ENCODE results near the gene CTBP1.
A peak's percentile ranks its signal among the peaks of the same experiment; 100 is the strongest.

The CTBP1 gene

GRCh38 chr4:1250921-1251772 is 2.2 kb upstream of the CTBP1 start:
- Histone ChIP-seq H3K27ac (ENCODE audit: insufficient read depth, low read length, poor library complexity, severe bottlenecking) (peak overlapping the region; percentile 94), H3K36me3 (ENCODE audit: control insufficient read depth, insufficient read depth, low read length) (no peaks in the 10 kb centered on the region), H3K4me3 (ENCODE audit: insufficient read depth, low read depth, low read length, poor library complexity, severe bottlenecking) (no peak overlapping the region), H3K27me3 (replicated peaks; ENCODE audit: control insufficient read depth, insufficient read depth, low read length, poor library complexity, severe bottlenecking) (no peaks in the 10 kb centered on the region), H3K4me1 (ENCODE audit: control insufficient read depth, insufficient read depth, low read length, poor library complexity, severe bottlenecking) (peaks cover 52% of the 10 kb centered on the region), H3K9me3 (ENCODE audit: control insufficient read depth, low read length) (no peaks in the 10 kb centered on the region)
- DNase-seq = no peak

- peak overlapping the region; percentile 94 for H3K27ac ChIP-seq (ENCODE audit: insufficient read depth, low read length, poor library complexity, severe bottlenecking)
- DNase-seq = no peak
- peaks cover 59% of the 10 kb centered on the region for H3K4me1 ChIP-seq (ENCODE audit: control insufficient read depth, insufficient read depth, low read length, poor library complexity, severe bottlenecking)
Measured at GRCh38 chr4:1250527-1250812, 1.5 kb upstream of the CTBP1 start.

GRCh38 chr4:1249731-1250526 is 999 bp upstream of the CTBP1 start:
- H3K4me1 ChIP-seq (ENCODE audit: control insufficient read depth, insufficient read depth, low read length, poor library complexity, severe bottlenecking) = peaks cover 65% of the 10 kb centered on the region
- peak overlapping the region; percentile 94 for H3K27ac ChIP-seq (ENCODE audit: insufficient read depth, low read length, poor library complexity, severe bottlenecking)
- H3K9me3 ChIP-seq (ENCODE audit: control insufficient read depth, low read length) = no peaks in the 10 kb centered on the region
- H3K36me3 ChIP-seq (ENCODE audit: control insufficient read depth, insufficient read depth, low read length) = no peaks in the 10 kb centered on the region
- peak; percentile 40 to 54 (median 49) for DNase-seq
- H3K4me3 ChIP-seq (ENCODE audit: insufficient read depth, low read depth, low read length, poor library complexity, severe bottlenecking) = peak overlapping the region; percentile 82
- H3K27me3 ChIP-seq (replicated peaks; ENCODE audit: control insufficient read depth, insufficient read depth, low read length, poor library complexity, severe bottlenecking) = no peaks in the 10 kb centered on the region

More at GRCh38 chr4:1250527-1250812, 1.5 kb upstream of the CTBP1 start:
- Histone ChIP-seq H3K36me3 (ENCODE audit: control insufficient read depth, insufficient read depth, low read length) (no peaks in the 10 kb centered on the region), H3K27me3 (replicated peaks; ENCODE audit: control insufficient read depth, insufficient read depth, low read length, poor library complexity, severe bottlenecking) (no peaks in the 10 kb centered on the region), H3K9me3 (ENCODE audit: control insufficient read depth, low read length) (no peaks in the 10 kb centered on the region), H3K4me3 (ENCODE audit: insufficient read depth, low read depth, low read length, poor library complexity, severe bottlenecking) (peak overlapping the region; percentile 82)

GRCh38 chr4:1249148-1249730 is 309 bp upstream of the CTBP1 start:
- DNase-seq = peak; percentile 73 to 75 (median 73)
- H3K36me3 ChIP-seq (ENCODE audit: control insufficient read depth, insufficient read depth, low read length) = no peaks in the 10 kb centered on the region
- peak overlapping the region; percentile 82 for H3K4me3 ChIP-seq (ENCODE audit: insufficient read depth, low read depth, low read length, poor library complexity, severe bottlenecking)
- no peaks in the 10 kb centered on the region for H3K9me3 ChIP-seq (ENCODE audit: control insufficient read depth, low read length)
- peaks cover 65% of the 10 kb centered on the region for H3K4me1 ChIP-seq (ENCODE audit: control insufficient read depth, insufficient read depth, low read length, poor library complexity, severe bottlenecking)
- H3K27ac ChIP-seq (ENCODE audit: insufficient read depth, low read length, poor library complexity, severe bottlenecking) = peak overlapping the region; percentile 94
- no peaks in the 10 kb centered on the region for H3K27me3 ChIP-seq (replicated peaks; ENCODE audit: control insufficient read depth, insufficient read depth, low read length, poor library complexity, severe bottlenecking)

GRCh38 chr4:1247864-1248244 is 1.1 kb downstream of the CTBP1 start:
- Histone ChIP-seq H3K9me3 (ENCODE audit: control insufficient read depth, low read length) (no peaks in the 10 kb centered on the region), H3K27me3 (replicated peaks; ENCODE audit: control insufficient read depth, insufficient read depth, low read length, poor library complexity, severe bottlenecking) (no peaks in the 10 kb centered on the region), H3K4me1 (ENCODE audit: control insufficient read depth, insufficient read depth, low read length, poor library complexity, severe bottlenecking) (peaks cover 67% of the 10 kb centered on the region), H3K36me3 (ENCODE audit: control insufficient read depth, insufficient read depth, low read length) (no peaks in the 10 kb centered on the region), H3K4me3 (ENCODE audit: insufficient read depth, low read depth, low read length, poor library complexity, severe bottlenecking) (peak overlapping the region; percentile 71), H3K27ac (ENCODE audit: insufficient read depth, low read length, poor library complexity, severe bottlenecking) (peak overlapping the region; percentile 82)
- DNase-seq = no peak

GRCh38 chr4:1246901-1247863 is 1.7 kb downstream of the CTBP1 start:
- H3K4me3 ChIP-seq (ENCODE audit: insufficient read depth, low read depth, low read length, poor library complexity, severe bottlenecking) = peak overlapping the region; percentile 71
- no peak for DNase-seq
- H3K9me3 ChIP-seq (ENCODE audit: control insufficient read depth, low read length) = no peaks in the 10 kb centered on the region
- no peaks in the 10 kb centered on the region for H3K27me3 ChIP-seq (replicated peaks; ENCODE audit: control insufficient read depth, insufficient read depth, low read length, poor library complexity, severe bottlenecking)
- peaks cover 69% of the 10 kb centered on the region for H3K4me1 ChIP-seq (ENCODE audit: control insufficient read depth, insufficient read depth, low read length, poor library complexity, severe bottlenecking)
- no peaks in the 10 kb centered on the region for H3K36me3 ChIP-seq (ENCODE audit: control insufficient read depth, insufficient read depth, low read length)
- peak overlapping the region; percentile 82 for H3K27ac ChIP-seq (ENCODE audit: insufficient read depth, low read length, poor library complexity, severe bottlenecking)

GRCh38 chr4:1246111-1246881 is 2.6 kb downstream of the CTBP1 start:
- DNase-seq = no peak
- H3K4me3 ChIP-seq (ENCODE audit: insufficient read depth, low read depth, low read length, poor library complexity, severe bottlenecking) = peak overlapping the region; percentile 24
- H3K9me3 ChIP-seq (ENCODE audit: control insufficient read depth, low read length) = no peaks in the 10 kb centered on the region
- no peaks in the 10 kb centered on the region for H3K36me3 ChIP-seq (ENCODE audit: control insufficient read depth, insufficient read depth, low read length)
- peaks cover 68% of the 10 kb centered on the region for H3K4me1 ChIP-seq (ENCODE audit: control insufficient read depth, insufficient read depth, low read length, poor library complexity, severe bottlenecking)
- no peaks in the 10 kb centered on the region for H3K27me3 ChIP-seq (replicated peaks; ENCODE audit: control insufficient read depth, insufficient read depth, low read length, poor library complexity, severe bottlenecking)
- H3K27ac ChIP-seq (ENCODE audit: insufficient read depth, low read length, poor library complexity, severe bottlenecking) = peak overlapping the region; percentile 21

- Histone ChIP-seq H3K4me3 (ENCODE audit: insufficient read depth, low read depth, low read length, poor library complexity, severe bottlenecking) (no peak overlapping the region), H3K27me3 (replicated peaks; ENCODE audit: control insufficient read depth, insufficient read depth, low read length, poor library complexity, severe bottlenecking) (no peaks in the 10 kb centered on the region), H3K9me3 (ENCODE audit: control insufficient read depth, low read length) (no peaks in the 10 kb centered on the region), H3K27ac (ENCODE audit: insufficient read depth, low read length, poor library complexity, severe bottlenecking) (peak overlapping the region; percentile 23), H3K36me3 (ENCODE audit: control insufficient read depth, insufficient read depth, low read length) (peaks cover 6% of the 10 kb centered on the region), H3K4me1 (ENCODE audit: control insufficient read depth, insufficient read depth, low read length, poor library complexity, severe bottlenecking) (peaks cover 60% of the 10 kb centered on the region)
- no peak for DNase-seq
Measured at GRCh38 chr4:1245481-1246051, 3.4 kb downstream of the CTBP1 start.

Measured in effector memory CD4-positive, alpha-beta T cell (primary cell).